GM18517 (cell line): ENCODE data around the gene XYLT1.

ENCODE experiments used
- ATAC-seq: cut with Tn5 transposase; IDR thresholded peaks from one replicate; pipeline ENCODE4 v1.9.1; 2021; ENCODE audit warnings: mild to moderate bottlenecking, moderate library complexity; ENCODE audit not compliant: unreplicated experiment

The XYLT1 gene

GRCh38 chr16:17238285-17239028 lies 232.3 kb downstream of the XYLT1 start:
- no peak for ATAC-seq

GRCh38 chr16:17237350-17237944 lies 233.3 kb downstream of the XYLT1 start:
- ATAC-seq, result no peak

GRCh38 chr16:17235147-17235815 lies 235.5 kb downstream of the XYLT1 start:
- ATAC-seq, result no peak

DNA sequence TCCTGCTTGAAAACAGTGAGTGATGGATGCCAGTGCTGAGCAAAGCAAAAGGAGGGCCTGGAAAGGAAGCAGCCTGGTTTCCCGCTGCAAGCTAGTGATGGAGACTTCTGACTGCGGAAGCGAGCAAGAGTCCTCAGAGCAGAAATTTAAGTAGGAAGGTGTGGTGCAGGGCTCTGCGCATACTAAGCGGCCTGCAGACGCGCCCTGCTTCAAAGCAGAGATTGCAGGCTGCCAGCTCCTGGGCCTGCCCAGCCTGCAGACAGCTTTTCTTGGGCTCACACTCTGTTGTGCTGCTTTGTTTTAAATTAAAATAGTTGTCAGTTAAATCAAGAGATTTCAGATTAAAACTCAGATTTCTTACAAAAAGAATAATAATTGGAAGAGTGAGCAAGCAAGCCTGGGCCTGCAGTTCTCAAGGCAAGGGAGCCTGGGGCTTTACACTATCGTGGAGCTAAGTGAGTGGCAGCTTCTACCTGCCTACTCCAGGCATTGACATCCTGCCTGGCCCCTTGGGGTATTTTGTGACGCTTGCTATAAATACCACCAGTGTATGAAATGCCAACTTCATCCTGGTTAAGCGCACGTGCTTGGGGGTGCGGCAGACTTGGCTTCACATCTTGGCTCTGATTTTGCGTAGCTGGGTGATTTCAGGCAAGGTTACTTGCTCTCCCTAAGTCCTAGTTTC lies 237.3 kb downstream of the XYLT1 start:
- no peak for ATAC-seq

DNA sequence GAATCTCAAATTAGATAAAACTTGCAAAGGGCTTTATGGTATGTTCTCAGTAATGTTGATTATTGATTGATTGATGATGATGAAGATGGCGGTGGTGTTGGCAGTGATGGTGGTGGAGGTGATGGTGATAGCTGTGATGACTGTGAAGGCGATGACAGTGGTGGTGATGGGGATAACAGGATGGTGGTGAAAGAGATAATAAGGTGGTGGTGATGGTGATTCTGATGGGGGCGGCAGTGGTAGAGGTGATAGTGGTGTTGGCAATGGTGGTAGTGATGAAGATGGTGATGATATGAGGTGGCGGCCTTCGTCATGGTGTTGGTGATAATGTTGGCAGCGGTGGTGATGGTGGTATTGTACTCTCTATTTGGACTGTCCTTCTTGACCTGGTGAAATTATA lies 238.3 kb downstream of the XYLT1 start:
- no peak for ATAC-seq

DNA sequence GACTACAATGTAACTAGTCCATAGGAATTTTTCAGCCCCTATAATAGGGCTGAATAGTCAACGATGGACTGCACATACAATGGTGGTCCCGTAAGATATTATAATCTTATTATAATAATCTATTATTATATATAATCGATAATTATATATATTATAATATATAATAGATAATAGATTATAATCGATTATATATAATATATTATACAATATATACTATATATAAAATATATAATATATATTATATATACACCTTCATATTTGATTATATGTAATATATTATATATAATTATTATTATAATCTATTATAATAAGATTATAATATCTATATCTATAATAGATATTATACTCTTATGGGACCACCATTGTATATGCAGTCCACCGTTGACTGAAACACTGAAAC lies 238.8 kb downstream of the XYLT1 start:
- no peak for ATAC-seq

- no peak for ATAC-seq
Observed at GRCh38 chr16:17230932-17231581, 239.7 kb downstream of the XYLT1 start.

DNA sequence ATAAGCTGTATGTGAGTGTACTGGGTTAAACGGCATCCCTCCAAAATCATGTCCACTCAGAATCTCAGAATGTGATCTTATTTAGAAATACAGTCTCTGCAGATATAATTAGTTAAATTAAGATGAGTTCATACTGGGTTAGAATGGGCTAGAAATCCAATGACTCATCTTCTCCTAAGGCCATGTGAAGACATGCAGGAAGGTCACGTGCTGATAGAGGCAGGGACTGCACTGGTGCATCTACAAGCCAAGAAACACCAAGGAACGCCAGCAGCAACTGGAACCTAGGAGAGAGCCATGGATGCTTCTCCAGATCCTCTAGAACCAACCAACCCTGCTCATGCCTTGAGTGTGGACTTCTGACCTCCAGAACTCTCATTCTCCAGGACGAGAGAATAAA lies 241.0 kb downstream of the XYLT1 start:
- no peak for ATAC-seq

- ATAC-seq, result no peak
Observed at GRCh38 chr16:17229131-17229530, 241.6 kb downstream of the XYLT1 start.

GRCh38 chr16:17228708-17229055 lies 242.1 kb downstream of the XYLT1 start:
- no peak for ATAC-seq

DNA sequence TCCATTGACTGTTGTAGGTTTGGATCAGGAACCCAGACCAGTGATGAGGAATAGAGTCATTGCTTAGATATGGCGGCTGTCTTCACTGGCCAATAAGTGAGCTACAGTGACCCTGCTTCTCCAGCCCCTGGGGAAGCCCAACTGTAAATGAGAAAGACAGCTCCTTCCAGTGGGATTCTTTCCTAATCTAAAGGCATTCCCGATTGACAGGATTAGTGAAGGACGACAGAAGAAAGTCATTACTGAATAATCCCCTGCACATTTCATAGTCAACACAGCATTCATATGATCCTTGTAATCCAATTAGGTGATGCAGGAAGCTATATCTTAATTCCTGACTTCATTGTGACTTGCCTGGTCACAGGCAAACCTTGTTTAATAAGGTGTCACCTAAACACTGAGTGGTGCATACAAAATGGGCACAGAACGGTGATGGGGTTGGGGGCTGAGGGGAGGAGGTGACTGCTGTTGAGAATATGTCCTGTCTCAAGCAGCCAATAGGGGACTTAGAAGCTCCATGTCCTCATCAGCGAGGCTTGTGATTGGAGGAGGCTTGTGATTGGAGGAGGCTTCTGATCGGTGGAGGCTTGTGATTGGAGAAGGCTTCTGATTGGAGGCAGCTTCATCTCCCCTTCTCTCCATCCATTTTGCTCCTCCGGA lies 242.6 kb downstream of the XYLT1 start:
- ATAC-seq, result no peak

DNA sequence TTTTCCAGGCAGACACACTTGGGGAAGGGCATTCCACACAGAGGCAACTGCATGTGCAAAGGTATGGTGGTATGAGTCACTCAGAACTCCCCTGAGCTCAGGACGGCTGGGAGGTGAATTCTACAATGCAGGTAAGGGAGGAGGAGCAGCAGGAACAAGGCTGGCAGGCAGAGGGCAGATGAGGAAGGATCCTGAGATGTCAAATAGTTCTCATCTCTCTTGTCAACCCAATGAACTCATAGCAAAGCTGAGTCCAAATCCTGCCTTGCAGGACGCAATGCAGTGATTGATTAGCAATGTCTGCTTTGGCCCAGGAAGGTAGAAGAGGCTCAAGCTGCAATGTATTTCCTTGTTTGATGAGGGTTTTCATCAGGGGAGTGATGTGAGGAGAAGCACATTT lies 243.5 kb downstream of the XYLT1 start:
- no peak for ATAC-seq

DNA sequence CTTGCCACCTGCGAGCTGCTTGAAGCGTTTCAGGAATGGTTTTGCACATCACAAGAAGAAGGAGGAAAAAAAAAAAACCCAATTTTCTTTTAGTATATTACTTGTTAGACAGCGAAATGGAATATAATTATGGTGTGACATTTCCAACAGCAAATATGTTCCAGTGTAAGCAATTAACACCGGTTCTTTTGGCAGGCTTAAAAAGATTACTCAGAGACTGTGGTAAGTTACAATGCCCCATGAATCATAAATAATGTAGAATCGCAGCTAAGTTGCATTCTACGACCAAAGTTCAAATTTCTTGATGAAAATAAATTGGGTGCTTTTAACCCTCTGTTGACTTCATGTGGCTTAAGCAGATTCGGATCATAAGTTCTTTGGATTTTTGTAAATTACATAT lies 245.2 kb downstream of the XYLT1 start:
- ATAC-seq, result no peak

DNA sequence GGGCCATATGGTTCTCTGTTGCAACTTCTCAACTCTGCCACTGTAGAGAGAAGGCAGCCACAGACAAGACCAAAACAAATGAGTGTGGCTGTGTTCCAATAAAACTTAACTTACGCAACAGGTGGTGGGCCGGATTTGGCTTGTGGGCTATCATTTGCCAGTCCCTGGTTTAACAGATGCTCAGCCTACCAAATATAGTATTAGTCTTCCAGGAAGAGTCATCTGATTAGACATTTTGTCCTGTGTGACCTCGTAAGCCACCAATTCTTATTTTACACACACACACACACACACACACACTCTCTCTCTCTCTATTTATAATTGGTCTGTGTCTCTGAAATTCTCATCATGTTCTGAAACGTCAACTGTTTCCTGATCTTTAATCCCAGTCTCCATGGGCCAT lies 245.9 kb downstream of the XYLT1 start:
- ATAC-seq, result no peak

GRCh38 chr16:17224350-17224749 lies 246.4 kb downstream of the XYLT1 start:
- ATAC-seq, result no peak

GRCh38 chr16:17223576-17223975 lies 247.2 kb downstream of the XYLT1 start:
- ATAC-seq, result no peak

DNA sequence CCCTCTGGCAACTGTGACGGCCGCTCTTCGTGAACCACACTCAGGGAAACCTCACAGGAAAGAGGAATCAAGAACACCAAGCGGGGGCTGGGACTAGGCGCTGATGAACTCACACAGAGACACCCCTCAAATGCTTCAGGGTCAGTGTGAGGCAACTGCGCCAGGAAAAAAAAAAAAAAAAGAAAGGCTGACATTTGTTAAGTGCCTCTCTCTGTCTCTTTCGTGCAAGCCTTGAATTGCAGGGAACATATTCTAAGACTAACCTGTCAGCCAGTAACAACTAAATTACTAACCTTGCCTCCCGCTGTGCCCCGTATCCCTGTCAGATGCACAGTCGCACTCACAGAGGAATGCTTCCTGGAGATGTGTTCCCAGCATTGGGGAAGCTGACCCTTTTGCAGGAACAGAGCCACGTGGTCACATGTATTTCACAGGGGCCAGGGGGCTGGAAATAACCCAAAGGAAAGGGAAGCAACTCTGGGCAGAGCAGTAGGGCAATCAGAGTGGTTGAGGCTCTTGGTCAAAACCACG lies 247.8 kb downstream of the XYLT1 start:
- no peak for ATAC-seq

DNA sequence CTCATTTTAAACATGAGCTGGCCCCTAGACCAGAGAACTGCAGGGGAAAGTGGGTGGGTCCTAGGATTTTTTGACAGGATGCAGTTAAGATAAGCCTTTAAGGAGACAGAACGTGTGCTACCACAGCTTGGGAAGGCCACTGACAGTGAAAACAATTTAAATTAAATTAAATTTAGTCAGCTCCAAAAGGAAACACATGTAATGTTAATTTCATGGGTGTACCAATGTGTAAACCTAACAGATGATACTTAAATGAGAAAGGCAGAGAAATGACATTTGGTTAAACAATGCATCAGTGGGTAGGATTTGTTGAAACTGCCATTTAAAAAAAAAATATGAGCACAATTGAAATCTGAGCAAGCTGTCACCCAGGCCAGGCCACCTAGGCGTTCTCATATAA lies 250.8 kb downstream of the XYLT1 start:
- no peak for ATAC-seq

DNA sequence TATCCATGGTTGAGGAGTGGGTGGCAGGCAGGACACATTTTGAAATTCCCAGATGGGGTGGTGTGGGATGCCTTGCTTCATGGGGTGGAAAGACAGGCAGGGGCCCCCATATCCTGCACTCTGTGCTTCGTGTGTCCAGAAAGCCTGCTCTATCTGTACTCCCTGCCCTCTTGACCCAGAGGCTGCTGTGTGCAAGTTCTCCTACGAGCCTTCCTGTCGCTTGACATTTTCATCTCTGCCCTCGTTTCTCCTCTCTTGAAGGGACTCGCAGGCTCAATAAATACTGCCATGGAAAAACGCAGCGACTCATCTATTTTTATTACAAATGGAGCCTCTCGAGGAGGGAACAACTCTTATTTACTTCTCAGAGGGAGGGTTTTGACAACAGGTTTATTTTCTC lies 254.8 kb downstream of the XYLT1 start:
- no peak for ATAC-seq

GRCh38 chr16:17215306-17215705 lies 255.5 kb downstream of the XYLT1 start:
- no peak for ATAC-seq

DNA sequence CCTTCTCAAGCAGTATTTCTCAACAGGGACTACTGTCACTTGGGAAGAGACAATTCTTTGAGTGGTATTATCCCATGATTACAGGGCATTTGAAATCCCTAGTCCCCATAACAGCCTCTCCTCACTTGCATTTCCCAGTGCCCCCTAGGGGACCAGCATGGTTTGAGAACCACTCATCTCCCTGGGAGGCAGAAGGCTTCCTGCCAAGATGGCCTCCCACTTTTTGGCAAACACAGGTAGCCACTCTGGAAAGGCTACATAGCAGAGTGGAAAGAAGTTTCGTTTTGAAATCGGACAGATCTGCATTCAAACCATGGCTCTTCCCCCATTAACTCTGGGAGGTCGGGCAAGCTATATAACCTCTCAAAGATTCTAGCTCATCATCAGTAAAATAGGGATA lies 256.8 kb downstream of the XYLT1 start:
- ATAC-seq, result no peak
